GM19193 (cell line): ENCODE results near the gene MARCHF4.

ENCODE experiments used
- POLR2A ChIP-seq: IDR thresholded peaks from 4 replicates; pipeline ENCODE4 v1.6.1; 2011; ENCODE audit not compliant: insufficient read depth, insufficient read length; ENCODE audit errors: extremely low read depth

MARCHF4 gene

GRCh38 chr2:216404010-216404618 lies 31.8 kb upstream of the MARCHF4 start:
- TF ChIP-seq POLR2A, result no peak

GRCh38 chr2:216402751-216403150 lies 30.5 kb upstream of the MARCHF4 start:
- no peak for TF ChIP-seq POLR2A

DNA sequence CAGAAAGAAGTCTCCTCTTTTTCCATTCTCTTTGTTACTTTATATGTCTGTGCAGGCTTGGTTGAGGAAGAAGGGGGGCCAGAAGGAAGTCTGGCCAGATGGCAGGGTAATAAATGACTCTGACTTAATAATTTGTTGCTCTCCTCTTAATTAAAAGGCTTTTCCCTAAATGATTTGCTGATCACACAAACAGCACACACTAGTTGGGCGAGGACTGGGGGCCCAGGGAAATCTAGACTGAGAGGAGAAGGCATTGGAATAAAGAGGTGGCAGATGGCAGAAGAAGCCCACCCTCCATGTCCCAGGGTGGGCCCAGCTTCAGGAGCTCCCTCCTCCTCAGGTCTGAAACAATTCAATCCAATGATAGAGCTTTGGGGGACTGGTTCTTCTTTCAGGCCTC lies 27.3 kb upstream of the MARCHF4 start:
- no peak for TF ChIP-seq POLR2A

GRCh38 chr2:216394881-216395280 lies 22.6 kb upstream of the MARCHF4 start:
- TF ChIP-seq POLR2A, result no peak

GRCh38 chr2:216392945-216393840 lies 20.9 kb upstream of the MARCHF4 start:
- no peak for TF ChIP-seq POLR2A

DNA sequence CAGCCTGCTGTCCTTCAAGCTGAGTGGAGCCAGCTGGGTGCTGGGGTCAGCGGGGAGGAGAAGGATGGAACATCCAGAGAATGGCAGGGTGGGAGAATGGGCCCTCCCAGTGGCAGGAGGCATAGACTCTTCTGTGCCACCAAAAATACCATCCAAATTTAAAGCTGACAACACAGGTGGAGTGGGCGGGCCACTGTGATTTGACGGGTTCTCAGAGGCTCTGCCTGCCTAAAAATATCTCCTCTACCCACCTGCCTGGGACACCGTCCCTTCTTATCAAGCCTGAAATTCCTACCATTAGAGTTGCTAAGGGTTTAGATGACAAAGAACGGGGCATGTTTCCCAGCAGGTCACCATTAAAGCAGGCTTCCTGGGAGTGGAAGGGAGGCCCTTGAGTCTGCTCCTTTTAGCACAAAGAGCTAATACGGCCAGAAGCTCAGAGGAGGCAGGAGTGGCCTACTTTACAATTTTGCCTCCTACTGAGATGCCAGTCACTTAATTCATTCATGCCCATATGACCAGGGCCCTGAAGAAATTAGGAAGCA lies 19.8 kb upstream of the MARCHF4 start:
- no peak for TF ChIP-seq POLR2A

DNA sequence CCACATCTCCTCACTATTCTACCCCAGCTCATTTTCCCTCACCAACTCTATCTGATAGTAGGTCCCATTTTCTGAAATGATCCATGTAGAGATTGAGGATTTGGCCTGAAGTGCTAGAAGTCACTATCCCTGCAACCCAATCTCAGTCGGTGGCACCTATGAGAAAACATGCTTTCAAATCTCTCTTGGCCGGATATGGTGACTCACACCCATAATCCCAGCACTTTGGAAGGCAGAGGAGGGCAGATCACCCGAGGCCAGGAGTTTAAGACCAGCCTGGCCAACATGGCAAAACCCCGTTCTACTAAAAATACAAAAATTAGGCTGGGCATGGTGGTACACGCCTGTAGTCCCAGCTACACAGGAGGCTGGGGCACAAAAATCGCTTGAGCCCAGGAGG lies 19.1 kb upstream of the MARCHF4 start:
- TF ChIP-seq POLR2A, result no peak

GRCh38 chr2:216389570-216389969 lies 17.3 kb upstream of the MARCHF4 start:
- no peak for TF ChIP-seq POLR2A

DNA sequence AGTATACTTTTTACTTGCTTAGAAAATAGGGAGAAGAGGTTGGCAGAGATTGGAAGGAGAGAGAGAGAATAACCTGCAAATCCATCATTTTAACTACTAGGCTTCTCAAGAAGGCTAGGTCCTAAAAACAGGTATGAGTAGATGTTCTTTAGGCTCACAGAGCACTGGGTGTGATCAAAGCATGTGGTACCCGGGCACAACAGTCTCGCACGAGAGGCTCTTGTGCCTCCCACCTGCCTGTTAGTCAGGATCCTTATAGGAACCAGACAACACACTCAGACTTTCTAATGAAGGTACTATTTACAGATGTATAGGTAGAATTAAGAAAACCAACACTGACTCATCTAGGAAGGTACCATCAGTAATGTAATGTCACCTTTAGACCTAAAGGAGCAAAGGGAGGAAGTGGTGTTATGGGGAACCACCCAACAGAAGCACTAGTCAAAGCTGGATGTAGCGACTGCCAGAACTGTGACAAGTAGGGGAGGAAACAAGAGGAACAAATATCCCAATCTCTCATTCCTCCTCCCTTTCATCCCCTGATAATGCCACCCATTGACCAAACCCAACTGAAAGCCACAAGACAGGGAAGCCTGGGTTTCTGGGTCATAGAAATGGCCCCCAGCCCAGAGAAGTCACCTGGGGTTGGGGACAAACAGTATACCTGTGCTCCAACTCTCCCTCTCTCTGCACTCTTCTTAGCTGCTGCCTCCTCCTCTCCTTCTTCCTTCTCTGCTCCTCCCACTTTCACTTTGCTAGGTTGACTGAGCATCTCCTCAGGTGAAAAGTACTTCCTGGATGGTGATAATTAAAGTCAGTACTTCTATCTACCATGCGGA lies 16.0 kb upstream of the MARCHF4 start:
- TF ChIP-seq POLR2A, result no peak

DNA sequence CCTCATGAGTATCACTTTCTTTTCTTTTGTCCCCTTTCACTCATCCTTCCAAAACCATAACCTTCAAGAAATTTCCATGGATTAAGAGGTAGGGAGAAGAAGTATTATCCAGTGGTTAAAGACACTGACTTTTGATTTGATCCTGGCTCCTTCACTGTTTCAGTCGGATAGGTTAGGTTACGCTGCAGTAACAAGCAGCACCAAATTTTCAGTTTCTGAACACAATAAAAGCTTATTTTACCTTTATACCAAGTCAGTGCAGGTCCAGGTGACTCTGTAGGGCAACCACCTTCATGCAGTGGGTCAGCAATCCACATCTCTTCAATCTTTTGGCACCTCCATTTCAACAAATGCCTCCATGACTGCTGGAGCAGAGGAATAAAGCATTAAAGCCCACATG lies 15.0 kb upstream of the MARCHF4 start:
- no peak for TF ChIP-seq POLR2A

DNA sequence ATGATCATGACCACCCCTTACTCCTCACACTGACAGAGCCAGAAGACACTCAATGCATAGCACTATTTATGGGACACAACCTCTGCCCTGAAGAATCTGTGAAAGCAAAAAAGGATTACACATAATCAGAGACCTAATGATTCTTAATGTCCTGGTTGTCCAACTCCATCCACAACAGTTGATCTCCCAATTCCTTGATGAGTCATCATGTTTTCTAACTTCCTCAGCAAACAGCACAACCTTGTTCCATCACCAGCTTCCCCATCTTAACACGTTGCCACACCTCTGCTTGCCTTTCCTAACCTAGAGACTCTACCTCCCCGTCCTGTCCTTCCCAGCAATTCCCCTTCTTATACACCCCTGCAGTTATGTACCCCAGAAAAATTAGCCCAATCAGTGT lies 13.2 kb upstream of the MARCHF4 start:
- TF ChIP-seq POLR2A, result no peak

DNA sequence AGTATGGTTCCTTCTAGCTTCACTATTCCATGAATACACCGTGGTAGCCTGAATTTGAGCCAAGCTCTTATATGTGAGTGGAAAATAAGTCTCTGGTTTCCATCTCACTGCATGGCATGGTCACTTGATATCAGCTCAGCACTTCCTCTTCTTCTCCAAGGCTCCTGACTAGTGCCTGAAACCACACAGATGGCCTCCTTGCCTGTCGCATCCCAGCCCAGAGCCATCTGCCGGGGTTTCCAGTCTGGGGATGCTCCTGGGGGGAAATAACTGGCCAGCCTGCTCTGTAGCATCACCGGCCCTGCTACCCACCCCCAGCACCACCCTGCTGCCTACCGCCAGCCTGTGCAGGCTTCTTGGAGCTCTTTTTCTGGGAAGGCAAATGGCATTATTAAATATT lies 7.7 kb upstream of the MARCHF4 start:
- no peak for TF ChIP-seq POLR2A

DNA sequence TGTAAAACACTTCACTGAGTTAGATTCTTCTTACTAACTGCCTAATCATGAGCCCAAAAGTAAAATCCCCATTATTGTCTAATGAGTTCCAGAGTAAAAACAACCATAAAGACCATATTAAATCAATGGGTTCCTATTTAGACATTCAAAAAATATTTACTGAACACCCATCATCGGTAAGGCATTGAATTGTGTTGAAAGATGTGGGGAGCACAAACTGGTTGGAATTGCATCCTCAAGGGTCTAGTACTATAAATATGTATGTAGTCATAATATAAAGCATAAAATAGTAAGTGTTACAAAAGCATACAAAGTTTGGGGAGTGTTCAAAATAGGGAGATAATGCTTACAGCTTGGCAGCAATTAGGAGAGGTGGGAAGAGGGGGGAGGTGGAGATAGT lies 3.0 kb upstream of the MARCHF4 start:
- TF ChIP-seq POLR2A, result no peak

DNA sequence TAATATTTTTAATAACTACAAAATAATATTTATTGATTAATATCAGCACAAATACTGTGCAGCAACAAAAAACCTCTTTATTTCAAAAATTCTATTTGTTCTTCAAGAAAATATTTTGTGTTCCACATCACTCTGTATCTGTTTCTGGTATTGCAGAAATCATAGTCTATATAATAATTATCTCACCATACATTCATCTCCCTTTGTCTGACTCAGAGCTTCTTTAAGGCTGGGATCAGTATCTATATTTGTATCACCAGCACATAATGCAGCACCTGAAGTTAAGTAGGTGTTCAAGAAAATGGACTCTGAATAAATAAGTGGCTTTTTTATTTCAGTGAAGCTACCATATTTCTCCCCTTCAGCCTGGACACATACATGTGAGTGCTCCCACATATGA lies 1.6 kb upstream of the MARCHF4 start:
- TF ChIP-seq POLR2A, result no peak

- no peak for TF ChIP-seq POLR2A
Measured at GRCh38 chr2:216372761-216373291, 543 bp upstream of the MARCHF4 start.
